Endothelial cell of umbilical vein (primary cell): ENCODE measurements around the gene MTF1. TPM values are rescaled to one million over a fixed set of nuclear protein-coding genes. Genes with fewer than 3 reads are reported as not detected.

Experiments used
- BruUV-seq: library from RNA; stranded (reverse); fragments of 400-500 nt; replicated peaks from 2 replicates; lab custom pipeline; 2021; lab: Mats Ljungman, UMichigan
- CTCF ChIA-PET: fragments of 300-600, 350-600 bp; sonication (Branson Sonifier 250); formaldehyde crosslinking; loops from one replicate; lab custom pipeline; 2021; ENCODE audit warnings: antibody characterized with exemption, inconsistent platforms; lab: Charles Lee
- POLR2A ChIA-PET: fragments of 300-600, 350-600 bp; sonication (Branson Sonifier 250); formaldehyde crosslinking; loops from one replicate; lab custom pipeline; 2021; ENCODE audit warnings: antibody characterized with exemption, inconsistent platforms; lab: Charles Lee
- DNase-seq: peaks from one replicate; pipeline ENCODE4 v3.0.0-alpha.2; 2011; ENCODE audit warnings: low read depth, low spot score
- FAIRE-seq: peaks from 2 replicates; lab custom pipeline; 2011; peaks lifted over from hg19 to GRCh38; lab: Jason Lieb, UNC
- H2AFZ ChIP-seq: 2 replicates; pipeline ENCODE4 v1.6.0; 2012; ENCODE audit warnings: low read depth, low read length, control low read depth, inconsistent platforms
- H3K27ac ChIP-seq: 2 replicates; pipeline ENCODE4 v1.5.1; 2011; ENCODE audit warnings: low read depth, mild to moderate bottlenecking, control low read depth, low read length, moderate library complexity; ENCODE audit not compliant: insufficient read depth
- H3K27me3 ChIP-seq, 2 experiments: 2 replicates each; pipeline versions ENCODE4 v1.6.0 to v1.6.1; 2011; ENCODE audit warnings: low read length in 2 of 2, mixed read lengths in 1 of 2; ENCODE audit not compliant: control insufficient read depth in 2 of 2, insufficient read depth in 2 of 2
- H3K36me3 ChIP-seq, 2 experiments: 2 replicates in 1 of 2; 3 replicates in 1 of 2; pipeline ENCODE4 v1.5.1; 2011; ENCODE audit warnings: low read length in 2 of 2, mild to moderate bottlenecking in 1 of 2, moderate library complexity in 1 of 2; ENCODE audit not compliant: control insufficient read depth in 2 of 2, insufficient read depth in 2 of 2; ENCODE audit errors: extremely low read depth in 1 of 2
- H3K4me1 ChIP-seq: 3 replicates; pipeline ENCODE4 v1.5.1; 2011; ENCODE audit warnings: mild to moderate bottlenecking, low read length; ENCODE audit not compliant: control insufficient read depth, insufficient read depth; ENCODE audit errors: extremely low read depth
- H3K4me2 ChIP-seq: 2 replicates; pipeline ENCODE4 v1.6.1; 2011; ENCODE audit warnings: low read length, control low read depth, mixed read lengths; ENCODE audit not compliant: insufficient read depth
- H3K4me3 ChIP-seq, 3 experiments: fragments of 200-600 bp in 1 of 3; sonication (generic), shearing (Covaris generic) in 1 of 3; replicated peaks in 1 of 3; 2 replicates each; pipeline ENCODE4 v1.5.1; 2011 to 2016; ENCODE audit warnings: control low read depth in 3 of 3, low read length in 3 of 3, mild to moderate bottlenecking in 2 of 3, inconsistent platforms in 1 of 3, low read depth in 1 of 3, moderate library complexity in 1 of 3; ENCODE audit not compliant: insufficient read depth in 1 of 3
- H3K79me2 ChIP-seq: 2 replicates; pipeline ENCODE4 v1.6.0; 2012; ENCODE audit warnings: low read length, inconsistent platforms; ENCODE audit not compliant: control insufficient read depth, insufficient read depth
- H3K9ac ChIP-seq: replicated peaks from 2 replicates; pipeline ENCODE3; 2011; ENCODE audit warnings: low read length, control low read depth; ENCODE audit not compliant: insufficient read depth; ENCODE audit errors: extremely low read depth
- H3K9me1 ChIP-seq: replicated peaks from 3 replicates; pipeline ENCODE4 v1.6.0; 2011; ENCODE audit warnings: mild to moderate bottlenecking, low read length; ENCODE audit not compliant: control insufficient read depth, insufficient read depth; ENCODE audit errors: extremely low read depth
- H3K9me3 ChIP-seq: replicated peaks from 2 replicates; pipeline ENCODE4 v1.5.1; 2012; ENCODE audit warnings: low read length, inconsistent platforms; ENCODE audit not compliant: control insufficient read depth, insufficient read depth
- H4K20me1 ChIP-seq: replicated peaks from 2 replicates; pipeline ENCODE3; 2011; ENCODE audit warnings: mild to moderate bottlenecking, low read length; ENCODE audit not compliant: control insufficient read depth, insufficient read depth; ENCODE audit errors: extremely low read depth
- CTCF ChIP-seq, 2 donors: IDR thresholded peaks; 1 replicate in 1 of 2; 2 replicates in 1 of 2; pipeline ENCODE4 v1.5.1; 2011; ENCODE audit warnings: low read length in 2 of 2, mild to moderate bottlenecking in 2 of 2, moderate library complexity in 2 of 2, control low read depth in 1 of 2, inconsistent platforms in 1 of 2, low read depth in 1 of 2; ENCODE audit not compliant: insufficient read depth in 1 of 2; ENCODE audit errors: extremely low read depth in 1 of 2
- EZH2 ChIP-seq: IDR thresholded peaks from 2 replicates; pipeline ENCODE4 v1.6.1; 2012; ENCODE audit warnings: borderline replicate concordance, low read depth, mild to moderate bottlenecking, moderate library complexity, low read length, inconsistent platforms; ENCODE audit not compliant: severe bottlenecking
- FOS ChIP-seq: IDR thresholded peaks from 2 replicates; pipeline ENCODE4 v1.6.1; 2011; ENCODE audit warnings: mild to moderate bottlenecking, low read length, moderate library complexity, borderline replicate concordance; ENCODE audit not compliant: insufficient read depth
- GATA2 ChIP-seq: IDR thresholded peaks from 2 replicates; pipeline ENCODE4 v1.7.0; 2011; ENCODE audit warnings: low read depth, mild to moderate bottlenecking, moderate library complexity, mixed read lengths, low read length; ENCODE audit not compliant: insufficient read length, insufficient read depth
- JUN ChIP-seq: IDR thresholded peaks from 2 replicates; pipeline ENCODE4 v1.6.1; 2011; ENCODE audit warnings: borderline replicate concordance, low read depth; ENCODE audit not compliant: insufficient read length, insufficient read depth
- MYC ChIP-seq: IDR thresholded peaks from one replicate; pipeline ENCODE4 v1.6.1; 2011; ENCODE audit warnings: mild to moderate bottlenecking, low read depth, low read length
- POLR2A ChIP-seq: IDR thresholded peaks from 2 replicates; pipeline ENCODE4 v1.6.1; 2012; ENCODE audit warnings: low read depth, mild to moderate bottlenecking, control low read depth, low read length
- POLR2AphosphoS5 ChIP-seq: IDR thresholded peaks from 2 replicates; pipeline ENCODE4 v1.6.1; 2012; ENCODE audit warnings: low read depth, mild to moderate bottlenecking, control low read depth, low read length, moderate library complexity; ENCODE audit not compliant: insufficient read depth
- dilution Hi-C: fragments of 300-500 bp; cut with MboI; formaldehyde crosslinking; loops from one replicate; pipeline ENCODE4 v1.15.0; 2019; ENCODE audit warnings: low sequenced_read_pairs; ENCODE audit not compliant: extremely low pct_ligation_motif_present
- intact Hi-C: fragments of 100-400 bp; cut with micrococcal nuclease; formaldehyde crosslinking; loops from one replicate; pipeline ENCODE4 v1.10.0; 2022
- polyA plus RNA-seq, 4 experiments: library from polyadenylated mRNA; depleted of rRNA in 3 of 4; stranded (reverse) in 3 of 4; unstranded in 1 of 4; fragments of >200 nt; gene quantifications; 2 replicates each; pipeline versions ENCODE4 v1.2.1 to v1.2.3, GENCODE V29; 2011 to 2012; ENCODE audit warnings: missing spikeins in 1 of 4
- total RNA-seq: library from RNA; stranded (reverse); gene quantifications from 2 replicates; pipeline ENCODE4 v1.2.3, GENCODE V29; 2021
- TF ChIP-seq, protein P1 (sequence below): IDR thresholded peaks from 2 replicates; pipeline ENCODE4 v1.6.1; 2011; ENCODE audit not compliant: insufficient read depth, insufficient read length

MTF1 gene
- total and polyA plus RNA-seq, 2 donors (not counting 3 experiments of a cell fraction or from before 2014, with no cell fraction given), result 4.9 to 18.5 TPM

GRCh38 chr1:37764888-37765441 lies 94.4 kb downstream of the MTF1 start, which contains the start of gene EPHA10:
Gene EPHA10 (minus strand): TSS chr1:37765120. CDS start chr1:37765066, 54 bp downstream.
- Histone ChIP-seq H3K9me1 (no peaks in the 10 kb centered on the region), H3K36me3 (no peaks in the 10 kb centered on the region), H3K27me3 (peaks cover 25 to 36% of the 10 kb centered on the region in 2 experiments), H3K27ac (no peak within 1 kb of the TSS), H3K4me1 (no peaks in the 10 kb centered on the region), H3K4me2 (no peak within 1 kb of the TSS), H4K20me1 (no peaks in the 10 kb centered on the region), H3K4me3 (no peak within 1 kb of the TSS), H2AFZ (no peak within 1 kb of the TSS), H3K9me3 (no peaks in the 10 kb centered on the region), H3K9ac (no peak within 1 kb of the TSS), H3K79me2 (no peaks in the 10 kb centered on the region)
- ChIA-PET POLR2A (no interaction called here), CTCF (interaction anchor here (1.3 kb wide), 1 partner anchor 8 kb away, joined by 3 read pairs; no protein-coding TSS in a partner anchor)
- DNase-seq (no peak), FAIRE-seq (no peak)
- intact Hi-C loops (no loop called here), dilution Hi-C loops (no loop called here)
- TF ChIP-seq, protein P1, sequence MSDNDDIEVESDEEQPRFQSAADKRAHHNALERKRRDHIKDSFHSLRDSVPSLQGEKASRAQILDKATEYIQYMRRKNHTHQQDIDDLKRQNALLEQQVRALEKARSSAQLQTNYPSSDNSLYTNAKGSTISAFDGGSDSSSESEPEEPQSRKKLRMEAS, result no peak
- TF ChIP-seq MYC, result no peak
- TF ChIP-seq POLR2AphosphoS5, result no peak
- no peak for TF ChIP-seq GATA2
- no peak for TF ChIP-seq FOS
- no peak for TF ChIP-seq POLR2A
- no TSS peak for BruUV-seq

DNA sequence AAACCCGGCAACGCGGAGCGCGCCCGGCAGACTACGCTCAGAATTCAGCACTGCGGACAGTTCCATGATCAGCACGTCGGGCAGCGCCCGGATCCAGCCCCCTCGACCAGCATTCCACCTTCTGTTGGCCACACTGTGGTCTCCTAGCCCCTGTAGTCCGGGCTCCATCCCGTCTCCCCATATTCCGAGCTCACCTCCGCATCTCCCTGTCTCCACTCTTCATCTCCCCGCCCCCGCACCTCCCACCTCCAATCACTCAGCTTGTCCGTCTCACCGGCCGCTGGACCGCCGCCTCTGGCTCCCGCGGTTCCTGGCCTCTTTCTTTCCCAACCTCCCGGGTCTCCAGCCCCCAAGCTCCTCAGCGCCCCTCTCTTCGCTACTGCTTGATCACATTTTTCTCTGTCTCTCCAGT lies 95.0 kb downstream of the MTF1 start:
- Histone ChIP-seq H3K9ac (no peak overlapping the region), H3K79me2 (no peaks in the 10 kb centered on the region), H3K36me3 (no peaks in the 10 kb centered on the region), H4K20me1 (no peaks in the 10 kb centered on the region), H3K27me3 (peaks cover 25 to 36% of the 10 kb centered on the region in 2 experiments), H3K4me1 (no peaks in the 10 kb centered on the region), H3K9me3 (no peaks in the 10 kb centered on the region), H3K4me2 (no peak overlapping the region), H2AFZ (no peak overlapping the region), H3K9me1 (no peaks in the 10 kb centered on the region), H3K27ac (no peak overlapping the region), H3K4me3 (no peak overlapping the region)
- CTCF ChIA-PET, result no interaction called here
- FAIRE-seq, result peak; percentile 33
- DNase-seq, result peak; percentile 21
- dilution Hi-C loops, result no loop called here
- POLR2A ChIA-PET, result no interaction called here
- TF ChIP-seq JUN, result no peak
- no peak for TF ChIP-seq CTCF (IDR thresholded peaks at IDR 0.05; ENCODE audit: extremely low read depth in 1 of 2, insufficient read depth in 1 of 2, low read depth in 1 of 2, low read length in 2 of 2)
- TF ChIP-seq EZH2, result no peak
- no peak for TF ChIP-seq POLR2AphosphoS5
- no peak for TF ChIP-seq POLR2A
- TF ChIP-seq FOS, result no peak
- no peak for TF ChIP-seq GATA2
- TF ChIP-seq MYC, result no peak
- TF ChIP-seq, protein P1, result no peak
- no TSS peak for BruUV-seq
- intact Hi-C loops, result no loop called here
